ENCODE results near the gene CD83.

DNA sequence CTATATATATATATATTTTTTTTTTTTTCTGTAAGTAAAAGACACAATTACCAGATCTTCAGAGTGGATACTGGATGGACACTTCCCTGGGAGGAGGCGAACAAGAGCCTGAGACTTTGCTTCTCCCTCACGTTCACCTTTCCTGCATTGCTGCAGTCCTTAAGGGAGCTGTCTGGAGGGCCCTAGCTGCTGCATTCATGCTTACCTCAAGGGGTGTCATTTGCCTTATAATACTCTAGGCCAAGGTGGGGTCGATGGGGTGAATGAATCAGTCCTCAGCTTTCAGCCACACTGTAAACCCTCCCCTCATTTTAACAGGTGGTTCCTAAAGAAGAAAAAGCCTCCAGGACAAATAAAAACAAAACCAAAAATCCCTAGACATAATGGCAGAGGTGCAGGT lies 34.8 kb upstream of the CD83 start:
- TF ChIP-seq CTCF (conservative IDR thresholded peaks at IDR 0.05; ENCODE audit: low read length), result no peak
- no peak for TF ChIP-seq EZH2phosphoT487 (IDR thresholded peaks at IDR 0.05; ENCODE audit: borderline replicate concordance, low read depth, low read length)

Data from OCI-LY7 (cell line).